Right lobe of liver (tissue), 4 donors: ENCODE measurements around the gene EFCAB5.

Experiments used
- CTCF ChIP-seq, 4 donors: fragments of 200-600 bp in 3 of 4; fragments of 450-650 bp in 1 of 4; IDR thresholded peaks; one replicate each; pipeline versions ENCODE4 v1.5.1 to v1.8.0; 2016 to 2022; ENCODE audit warnings: antibody characterized with exemption in 4 of 4, mild to moderate bottlenecking in 2 of 4
- POLR2A ChIP-seq: fragments of 450-650 bp; IDR thresholded peaks from one replicate; pipeline ENCODE4 v1.6.1; 2017; ENCODE audit warnings: antibody characterized with exemption, mild to moderate bottlenecking
- donor health status: DM: no; HTN: no; CAD: no.
- donor health status: DM: no; HTN: no; CAD: no.
- donor health status: DM: no; HTN: yes; CAD: no.

GRCh38 chr17:30093463-30094147, 152.2 kb downstream of the EFCAB5 start:
- peak; percentile 66 to 81 (median 76) for TF ChIP-seq CTCF (IDR thresholded peaks at IDR 0.05)
- no peak for TF ChIP-seq POLR2A
